Activated T-helper 1 cell treated with anti-CD3 and anti-CD28 coated beads, Interleukin-2, amount 50 U/mL, for 16 hours (primary cell): ENCODE results near the gene CHCHD4.

ENCODE experiments used
- DNase-seq, 2 donors: peaks; one replicate each; pipeline ENCODE4 v3.0.0-alpha.2; 2020; ENCODE audit warnings: low read depth in 1 of 2, low spot score in 1 of 2

CHCHD4 gene

DNA sequence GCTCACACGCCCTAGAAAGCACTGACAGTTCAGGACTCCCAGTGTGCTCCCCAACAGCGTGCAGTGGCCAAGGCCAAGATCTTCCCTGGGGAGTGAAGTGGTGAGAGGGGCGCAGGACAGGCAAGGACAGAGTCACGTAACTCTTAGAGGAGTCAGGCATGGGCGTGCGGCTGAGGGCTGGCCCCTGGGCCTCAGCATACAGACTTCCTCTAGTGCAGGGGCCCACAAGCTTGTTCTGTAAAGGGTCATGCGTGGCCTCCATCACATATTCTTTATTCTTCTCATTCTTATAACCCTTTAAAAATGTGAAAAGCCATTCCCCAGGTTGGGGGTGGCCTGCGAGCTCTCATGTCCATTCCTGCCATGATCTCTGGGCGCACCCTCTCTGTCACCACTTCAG is 25.4 kb upstream of the CHCHD4 start:
- no peak for DNase-seq

- DNase-seq = no peak
Observed at GRCh38 chr3:14148041-14148985, 23.6 kb upstream of the CHCHD4 start.

DNA sequence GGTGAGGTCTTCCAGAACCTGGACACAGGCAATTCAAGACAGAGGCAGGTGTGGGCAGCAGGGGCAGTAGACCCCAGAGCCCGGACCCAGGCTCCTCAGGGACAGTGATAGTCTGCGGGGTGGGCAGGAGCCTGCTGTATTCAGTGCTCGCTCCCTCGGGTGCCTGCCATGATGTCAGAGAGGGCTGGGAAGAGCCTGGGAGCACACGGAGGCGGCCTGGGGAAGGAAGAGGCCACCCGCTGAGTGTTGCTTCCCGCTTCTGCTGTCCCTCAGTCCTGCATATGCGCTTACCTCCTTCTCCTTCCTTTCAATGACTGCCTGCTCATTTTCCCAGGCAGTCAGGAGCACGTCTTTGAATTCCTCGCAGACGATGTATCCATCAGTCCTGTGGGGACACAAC is 22.9 kb upstream of the CHCHD4 start:
- no peak for DNase-seq

DNA sequence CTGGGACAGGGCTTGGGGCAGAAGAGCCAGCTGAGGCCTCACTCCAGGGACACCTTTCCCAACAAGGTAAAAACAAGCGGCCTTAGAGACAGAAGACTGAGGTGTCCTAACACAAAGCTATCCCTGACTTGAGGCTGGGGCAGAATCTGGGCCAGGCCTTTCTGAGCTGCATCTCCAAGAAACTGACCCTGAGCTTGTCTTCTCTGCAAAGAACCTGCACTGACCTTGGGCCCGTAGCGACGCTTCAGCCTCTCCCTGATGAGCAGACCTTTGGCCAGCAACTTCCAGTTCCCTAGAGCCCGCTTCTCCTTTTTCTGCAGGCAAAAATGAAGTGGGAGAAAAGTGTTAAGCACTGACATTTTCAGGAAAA is 22.4 kb upstream of the CHCHD4 start:
- DNase-seq = no peak

DNA sequence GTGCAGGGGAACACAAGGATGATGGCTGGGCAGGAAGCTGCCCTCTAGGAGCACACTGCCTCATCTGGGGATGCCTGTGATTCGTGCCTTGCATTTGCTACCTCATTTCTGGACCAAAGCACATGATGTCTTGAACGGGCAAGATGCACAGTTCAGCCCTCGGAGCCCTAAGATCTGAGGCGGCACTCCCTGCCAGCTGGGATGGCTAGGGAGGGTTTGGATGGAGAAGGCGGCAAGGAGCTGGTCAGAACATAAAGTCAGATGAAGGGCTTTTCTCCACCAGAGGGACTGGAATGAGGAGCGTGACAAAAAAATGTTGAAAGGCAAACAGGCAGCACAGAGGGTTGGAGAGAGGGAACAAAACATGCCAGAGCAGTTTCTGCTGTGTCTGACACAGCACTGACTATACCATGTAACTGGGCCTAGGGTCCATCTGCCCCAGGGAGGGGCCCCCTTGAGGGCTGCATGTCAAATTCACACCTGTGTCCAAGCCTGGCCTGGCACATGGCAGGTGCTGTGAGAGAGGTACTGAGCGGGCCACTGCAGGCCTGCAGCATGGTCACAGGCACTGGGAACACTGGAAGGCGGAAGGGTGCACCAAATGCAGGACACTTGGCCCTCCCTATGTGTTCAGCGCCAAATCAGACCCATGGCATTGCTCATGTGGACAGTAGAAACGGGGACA is 21.9 kb upstream of the CHCHD4 start:
- no peak for DNase-seq

DNA sequence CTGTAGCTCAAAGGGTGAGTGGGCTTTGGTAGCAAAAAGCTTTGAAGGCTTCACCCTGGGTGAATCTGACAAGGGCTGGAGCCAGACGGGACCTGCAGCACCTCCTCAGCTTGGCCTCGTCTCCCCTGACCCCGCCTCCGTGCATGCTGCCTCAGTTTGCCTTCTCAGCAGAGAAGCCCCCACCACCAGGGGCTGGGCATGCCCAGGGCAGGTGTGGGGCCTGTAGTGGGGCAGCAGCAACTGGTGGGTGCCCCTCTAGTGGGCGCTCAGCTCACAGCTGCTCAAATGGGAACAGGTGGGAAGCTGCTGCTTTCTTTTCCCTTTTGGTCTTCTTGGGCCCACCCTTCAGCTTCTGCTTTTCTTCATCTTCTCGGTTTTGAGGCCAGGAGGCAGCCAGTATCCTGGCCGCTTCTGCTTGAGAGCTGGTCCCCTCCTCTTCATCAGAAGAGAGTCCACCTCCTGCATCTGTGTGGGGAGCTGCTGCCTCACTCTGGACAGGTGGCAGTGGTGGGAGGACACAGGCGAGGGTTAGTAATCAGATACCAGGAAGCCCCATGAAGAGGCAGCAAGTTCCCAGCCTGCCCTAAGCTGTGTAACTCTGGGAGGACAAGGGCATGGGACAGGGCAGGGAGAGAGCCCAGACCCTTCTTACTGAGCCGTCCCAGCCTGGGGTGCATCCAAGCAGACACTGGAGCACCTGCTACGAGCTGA is 21.2 kb upstream of the CHCHD4 start:
- no peak for DNase-seq

- DNase-seq = no peak
Observed at GRCh38 chr3:14145236-14145635, 20.6 kb upstream of the CHCHD4 start.

GRCh38 chr3:14144423-14145075 is 19.9 kb upstream of the CHCHD4 start:
- peak in 1 of 2 donors; percentile 45 for DNase-seq

- DNase-seq = no peak
Observed at GRCh38 chr3:14143271-14144225, 18.9 kb upstream of the CHCHD4 start.

DNA sequence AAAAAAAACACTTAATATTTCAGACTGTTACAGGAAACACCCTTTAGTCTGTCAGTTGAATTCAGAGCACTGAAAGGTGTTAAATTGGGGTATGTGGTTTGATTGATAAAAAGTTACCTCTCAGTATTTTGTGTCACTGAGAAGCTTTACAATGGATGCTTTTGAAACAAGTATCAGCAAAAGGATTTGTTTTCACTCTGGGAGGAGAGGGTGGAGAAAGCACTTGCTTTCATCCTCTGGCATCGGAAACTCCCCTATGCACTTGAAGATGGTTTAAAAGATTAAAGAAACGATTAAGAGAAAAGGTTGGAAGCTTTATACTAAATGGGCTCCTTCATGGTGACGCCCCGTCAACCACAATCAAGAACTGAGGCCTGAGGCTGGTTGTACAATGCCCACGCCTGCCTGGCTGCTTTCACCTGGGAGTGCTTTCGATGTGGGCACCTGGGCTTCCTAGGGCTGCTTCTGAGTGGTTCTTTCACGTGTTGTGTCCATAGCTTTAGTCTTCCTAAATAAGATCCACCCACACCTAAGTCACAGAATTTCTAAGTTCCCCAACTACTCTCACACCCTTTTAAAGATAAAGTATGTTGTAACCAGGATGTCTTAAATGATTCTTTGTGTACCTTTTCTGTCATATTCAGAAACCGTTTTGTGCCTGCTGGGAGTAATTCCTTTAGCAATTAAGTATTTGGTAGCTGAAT is 18.0 kb upstream of the CHCHD4 start:
- DNase-seq = peak in 1 of 2 donors; percentile 37

DNA sequence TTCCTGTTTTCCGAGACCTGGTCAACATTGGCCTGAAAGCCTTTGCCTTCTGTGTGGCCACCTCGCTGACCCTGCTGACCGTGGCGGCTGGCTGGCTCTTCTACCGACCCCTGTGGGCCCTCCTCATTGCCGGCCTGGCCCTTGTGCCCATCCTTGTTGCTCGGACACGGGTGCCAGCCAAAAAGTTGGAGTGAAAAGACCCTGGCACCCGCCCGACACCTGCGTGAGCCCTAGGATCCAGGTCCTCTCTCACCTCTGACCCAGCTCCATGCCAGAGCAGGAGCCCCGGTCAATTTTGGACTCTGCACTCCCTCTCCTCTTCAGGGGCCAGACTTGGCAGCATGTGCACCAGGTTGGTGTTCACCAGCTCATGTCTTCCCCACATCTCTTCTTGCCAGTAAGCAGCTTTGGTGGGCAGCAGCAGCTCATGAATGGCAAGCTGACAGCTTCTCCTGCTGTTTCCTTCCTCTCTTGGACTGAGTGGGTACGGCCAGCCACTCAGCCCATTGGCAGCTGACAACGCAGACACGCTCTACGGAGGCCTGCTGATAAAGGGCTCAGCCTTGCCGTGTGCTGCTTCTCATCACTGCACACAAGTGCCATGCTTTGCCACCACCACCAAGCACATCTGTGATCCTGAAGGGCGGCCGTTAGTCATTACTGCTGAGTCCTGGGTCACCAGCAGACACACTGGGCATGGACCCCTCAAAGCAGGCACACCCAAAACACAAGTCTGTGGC is 17.1 kb upstream of the CHCHD4 start:
- DNase-seq = no peak

DNA sequence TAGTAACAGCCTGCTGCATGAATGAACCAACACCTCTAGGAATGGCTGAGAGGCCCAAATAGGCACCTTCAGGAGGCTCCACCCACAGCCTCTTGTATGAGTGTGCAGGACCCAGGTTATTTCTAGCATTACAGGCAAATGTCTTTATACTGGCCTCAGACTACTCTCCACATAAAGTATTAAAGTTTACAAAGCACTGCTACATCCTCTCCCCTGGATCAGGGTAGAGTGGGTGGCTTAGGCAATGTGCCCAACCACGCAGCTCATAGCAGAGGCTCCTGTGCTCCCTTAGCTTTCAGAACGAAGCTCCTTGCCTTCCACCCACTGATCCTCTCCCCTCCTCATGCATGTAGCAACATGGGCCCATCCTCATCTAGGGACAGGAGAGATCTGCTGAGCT is 16.5 kb upstream of the CHCHD4 start:
- no peak for DNase-seq

DNA sequence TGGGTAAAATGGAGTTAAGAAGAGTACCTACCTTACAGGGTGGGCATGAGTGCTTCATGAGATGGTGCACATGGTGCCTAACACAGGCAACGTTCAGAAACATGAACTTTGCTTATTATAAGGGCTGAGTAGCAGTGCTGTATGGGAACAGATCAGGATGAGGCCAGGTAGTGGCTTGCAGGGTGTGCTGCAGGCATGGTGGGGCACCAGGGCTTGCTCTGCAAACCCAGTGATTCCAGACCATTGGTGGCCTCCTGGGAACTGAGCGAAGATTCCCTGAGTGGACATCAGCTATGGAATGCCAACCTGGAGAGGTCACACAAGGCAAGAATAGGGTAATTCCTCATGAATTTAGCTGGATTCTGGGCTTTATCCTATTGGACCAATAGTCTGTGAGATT is 16.0 kb upstream of the CHCHD4 start:
- DNase-seq = no peak

DNA sequence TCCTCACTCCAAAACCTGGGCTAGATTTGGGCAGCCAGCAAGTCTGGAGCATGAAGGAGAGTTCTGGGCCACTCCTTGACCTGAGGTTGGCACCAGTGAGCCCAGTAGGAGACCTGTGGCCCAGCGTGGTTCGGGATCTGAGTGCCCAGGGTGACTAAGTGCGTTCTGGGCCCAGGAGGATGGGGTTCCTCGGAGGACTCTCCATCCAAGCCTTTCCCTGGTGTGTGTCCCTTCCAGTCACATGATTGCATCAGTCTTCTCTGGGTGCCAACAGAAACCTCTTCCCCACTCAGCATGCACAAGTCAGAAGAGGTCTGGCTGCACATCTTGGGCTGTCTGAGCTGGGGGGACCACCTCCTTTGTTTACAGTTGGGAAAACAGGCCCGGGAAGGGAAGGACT is 15.1 kb upstream of the CHCHD4 start:
- no peak for DNase-seq

DNA sequence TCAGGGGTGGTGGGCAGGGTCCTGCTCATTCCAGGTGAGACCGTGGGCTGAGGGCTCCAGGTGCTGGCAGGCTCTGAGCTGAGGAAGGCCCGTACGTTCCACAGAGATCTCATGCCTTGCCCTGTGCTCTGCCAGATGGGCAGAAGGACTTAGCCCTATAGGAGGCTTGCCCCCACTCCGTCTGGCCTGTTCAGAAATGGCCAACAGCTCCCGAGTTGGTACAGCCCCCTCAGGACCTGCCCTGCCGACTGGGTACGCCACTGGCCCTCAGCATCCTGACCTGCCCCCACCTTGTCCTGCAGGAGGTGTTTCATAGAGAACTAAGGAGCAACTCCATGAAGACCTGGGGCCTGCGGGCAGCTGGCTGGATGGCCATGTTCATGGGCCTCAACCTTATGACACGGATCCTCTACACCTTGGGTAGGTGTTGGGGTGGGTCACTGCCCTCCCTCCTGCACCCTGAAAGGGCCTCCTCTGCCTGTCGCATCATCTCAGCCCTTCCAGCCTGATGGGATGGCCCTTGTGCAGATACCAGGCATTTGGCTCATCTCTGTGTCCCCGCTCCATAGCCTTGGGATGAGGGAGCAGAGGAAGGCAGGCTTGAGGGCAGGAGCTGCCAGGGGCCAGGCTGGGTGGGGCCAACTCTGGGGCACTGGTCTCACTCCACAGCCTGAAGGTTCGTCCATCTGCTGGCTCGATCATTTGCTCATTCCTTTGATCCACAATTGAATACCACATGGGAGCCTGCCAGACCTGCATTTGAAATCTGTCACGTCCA is 14.4 kb upstream of the CHCHD4 start:
- DNase-seq = no peak

GRCh38 chr3:14138109-14138877 is 13.6 kb upstream of the CHCHD4 start:
- no peak for DNase-seq

DNA sequence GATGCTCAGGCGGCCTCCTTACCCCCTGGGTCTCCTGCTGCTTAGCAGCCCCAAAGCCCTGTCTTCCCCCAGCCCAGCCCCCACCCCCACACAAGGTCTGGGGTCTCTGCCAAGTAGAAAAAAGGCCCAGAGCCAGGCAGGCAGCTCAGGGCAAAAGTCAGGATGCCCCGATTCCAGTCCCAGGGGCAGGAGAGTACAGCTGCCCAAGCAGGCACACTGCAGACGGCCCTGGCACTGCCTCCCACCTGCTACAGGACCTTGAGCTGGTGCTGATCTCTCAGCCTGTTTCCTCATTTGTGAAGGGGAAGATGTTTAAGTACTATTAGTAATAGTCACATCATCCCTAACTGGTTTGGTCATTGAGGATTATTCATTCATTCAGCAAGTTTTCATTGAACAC is 12.8 kb upstream of the CHCHD4 start:
- DNase-seq = no peak
